Skeletal muscle cell (primary cell): ENCODE results near the gene ODAD4.
A peak's percentile ranks its signal among the peaks of the same experiment; 100 is the strongest.
"Not testable (repeated sequence)": the region's sequence is repeated elsewhere in the genome, so short reads cannot be mapped to it uniquely, and the experiment has no call there.

Experiments
- DNase-seq: peaks from one replicate; pipeline ENCODE4 v3.0.0-alpha.2; 2010; ENCODE audit warnings: low read depth
- H3K4me3 ChIP-seq: 2 replicates; pipeline ENCODE4 v1.5.1; 2011; ENCODE audit warnings: low read depth, mild to moderate bottlenecking, control low read depth, low read length, moderate library complexity

ODAD4 gene

GRCh38 chr17:41910701-41911391 lies 19.6 kb upstream of the ODAD4 start:
- no peak overlapping the region for H3K4me3 ChIP-seq
- peak; percentile 94 for DNase-seq

- no peak for DNase-seq
- no peak overlapping the region for H3K4me3 ChIP-seq
Measured at GRCh38 chr17:41912925-41913324, 17.5 kb upstream of the ODAD4 start.

- no peak overlapping the region for H3K4me3 ChIP-seq
- no peak for DNase-seq
Measured at GRCh38 chr17:41913798-41914197, 16.6 kb upstream of the ODAD4 start.

GRCh38 chr17:41914358-41914766 lies 16.1 kb upstream of the ODAD4 start:
- no peak overlapping the region for H3K4me3 ChIP-seq

GRCh38 chr17:41915020-41915419 lies 15.4 kb upstream of the ODAD4 start:
- DNase-seq, result no peak
- no peak overlapping the region for H3K4me3 ChIP-seq

More at GRCh38 chr17:41914358-41914766, 16.1 kb upstream of the ODAD4 start:
- DNase-seq, result peak; percentile 25

- DNase-seq, result no peak
- H3K4me3 ChIP-seq, result no peak overlapping the region
Measured at GRCh38 chr17:41915566-41915965, 14.9 kb upstream of the ODAD4 start.

GRCh38 chr17:41917192-41917591 lies 13.2 kb upstream of the ODAD4 start:
- DNase-seq, result no peak
- H3K4me3 ChIP-seq, result peak overlapping the region; percentile 96

GRCh38 chr17:41917679-41918313 lies 12.6 kb upstream of the ODAD4 start:
- H3K4me3 ChIP-seq, result peak overlapping the region; percentile 96
- DNase-seq, result no peak

- DNase-seq, result peak; percentile 85
- peak within 1 kb of the TSS; percentile 96 for H3K4me3 ChIP-seq
Measured at GRCh38 chr17:41918314-41919164, 11.9 kb upstream of the ODAD4 start, which contains the start of gene ACLY. TSS of gene ACLY (minus strand) at chr17:41918951. CDS start at chr17:41913873, 5,078 bp downstream.

GRCh38 chr17:41919165-41919817 lies 11.1 kb upstream of the ODAD4 start:
- peak overlapping the region; percentile 96 for H3K4me3 ChIP-seq
- no peak for DNase-seq

- DNase-seq, result peak; percentile 25
- H3K4me3 ChIP-seq, result no peak overlapping the region
Measured at GRCh38 chr17:41919840-41920579, 10.4 kb upstream of the ODAD4 start.

- no peak overlapping the region for H3K4me3 ChIP-seq
- no peak for DNase-seq
Measured at GRCh38 chr17:41920580-41920955, 9.8 kb upstream of the ODAD4 start.

GRCh38 chr17:41925991-41926590 lies 4.3 kb upstream of the ODAD4 start:
- no peak overlapping the region for H3K4me3 ChIP-seq
- no peak for DNase-seq

GRCh38 chr17:41928693-41929251 lies 1.6 kb upstream of the ODAD4 start:
- no peak overlapping the region for H3K4me3 ChIP-seq
- no peak for DNase-seq

- peak overlapping the region; percentile 60 for H3K4me3 ChIP-seq
- DNase-seq, result not testable (repeated sequence)
Measured at GRCh38 chr17:41930833-41931156, 378 bp downstream of the ODAD4 start.

- H3K4me3 ChIP-seq, DNase-seq: not testable (repeated sequence)
Measured at GRCh38 chr17:41931715-41932114, 1.3 kb downstream of the ODAD4 start.

- no peak overlapping the region for H3K4me3 ChIP-seq
- no peak for DNase-seq
Measured at GRCh38 chr17:41932816-41933389, 2.5 kb downstream of the ODAD4 start.

- no peak for DNase-seq
- H3K4me3 ChIP-seq, result no peak overlapping the region
Measured at GRCh38 chr17:41935641-41936040, 5.2 kb downstream of the ODAD4 start.
